Measurements from ENCODE around the gene MICAL2.
"Not testable (repeated sequence)": the region's sequence is repeated elsewhere in the genome, so short reads cannot be mapped to it uniquely, and the experiment has no call there.

The MICAL2 gene

GRCh38 chr11:12137005-12137690 is 26.8 kb downstream of the MICAL2 start:
- DNase-seq, result peak; percentile 72

GRCh38 chr11:12137938-12138731 is 27.7 kb downstream of the MICAL2 start:
- DNase-seq, result no peak

DNA sequence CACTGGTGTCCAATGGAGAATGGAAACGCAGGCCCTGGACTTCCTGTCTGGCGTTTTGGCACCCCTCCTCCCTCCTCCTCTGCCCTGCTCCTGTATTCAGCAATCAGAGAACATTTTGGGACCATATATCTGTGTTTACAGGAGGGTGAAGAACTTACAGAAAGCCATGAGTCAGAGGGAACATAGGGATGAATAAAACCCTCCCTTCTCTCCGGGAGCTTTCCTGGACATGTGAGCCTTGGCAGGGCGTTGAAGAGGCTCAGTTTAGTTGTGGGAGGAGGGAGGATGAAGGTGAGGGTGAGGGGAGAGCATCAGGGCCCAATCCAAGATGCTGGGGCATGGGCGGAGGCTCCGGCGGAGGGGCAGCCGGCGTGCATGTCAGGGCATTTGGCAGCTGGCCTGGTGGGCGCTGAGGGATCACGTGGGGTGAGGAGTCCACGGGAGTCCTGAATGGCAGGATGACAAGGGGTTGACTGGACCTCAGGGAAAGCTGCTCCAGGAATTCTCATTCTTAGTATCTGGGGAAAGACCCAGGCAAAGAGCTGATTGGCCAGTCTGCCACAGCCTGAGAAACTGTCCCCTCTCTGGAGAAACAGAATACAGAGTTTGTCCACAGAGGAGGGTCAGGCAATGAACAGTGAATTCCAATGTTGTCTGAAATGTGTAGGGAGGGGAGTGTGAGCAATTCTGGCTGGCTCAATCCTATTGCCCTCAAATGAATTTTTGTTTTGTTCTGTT is 28.9 kb downstream of the MICAL2 start:
- no peak for DNase-seq

- no peak for DNase-seq
Observed at GRCh38 chr11:12140186-12140793, 29.9 kb downstream of the MICAL2 start.

DNA sequence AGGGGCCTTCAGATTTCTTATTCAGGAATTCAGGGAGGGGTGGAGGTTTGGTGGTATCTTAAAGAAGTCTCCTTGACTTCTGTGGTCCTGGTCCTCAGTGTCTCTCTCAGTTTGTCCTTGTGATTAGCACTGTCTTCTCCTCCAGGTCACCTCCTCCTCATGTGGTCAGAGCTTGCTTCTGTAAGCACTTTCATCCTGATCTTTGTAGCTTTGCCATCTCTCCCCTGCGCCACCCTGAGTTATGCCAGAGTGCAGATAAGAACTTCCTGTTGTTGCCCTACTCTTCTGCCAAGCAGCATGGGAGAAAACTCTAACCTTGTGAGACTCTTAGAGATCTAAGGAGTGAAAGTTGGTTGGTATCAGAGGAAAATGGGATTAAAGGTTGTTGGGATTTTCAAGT is 30.9 kb downstream of the MICAL2 start:
- no peak for DNase-seq

DNA sequence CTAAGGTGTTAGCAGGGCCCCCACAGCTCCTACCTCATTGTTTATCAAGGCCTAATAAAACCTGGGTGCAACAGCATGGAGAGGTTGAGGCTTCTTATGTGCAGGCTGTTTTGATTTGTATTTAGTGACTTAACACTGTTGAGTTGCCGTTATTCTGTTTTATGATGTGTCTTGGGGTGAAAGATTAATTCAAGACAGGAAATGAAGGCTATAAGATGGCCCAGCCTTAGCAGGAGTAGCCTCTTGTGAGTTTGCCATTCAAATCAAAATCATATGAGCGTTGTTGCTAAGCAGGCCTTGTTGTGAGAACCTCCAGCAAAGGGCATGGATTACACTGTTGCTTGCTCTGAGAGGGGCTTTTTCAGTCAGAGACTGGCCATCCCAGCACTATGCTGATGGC is 31.8 kb downstream of the MICAL2 start:
- DNase-seq, result no peak

DNA sequence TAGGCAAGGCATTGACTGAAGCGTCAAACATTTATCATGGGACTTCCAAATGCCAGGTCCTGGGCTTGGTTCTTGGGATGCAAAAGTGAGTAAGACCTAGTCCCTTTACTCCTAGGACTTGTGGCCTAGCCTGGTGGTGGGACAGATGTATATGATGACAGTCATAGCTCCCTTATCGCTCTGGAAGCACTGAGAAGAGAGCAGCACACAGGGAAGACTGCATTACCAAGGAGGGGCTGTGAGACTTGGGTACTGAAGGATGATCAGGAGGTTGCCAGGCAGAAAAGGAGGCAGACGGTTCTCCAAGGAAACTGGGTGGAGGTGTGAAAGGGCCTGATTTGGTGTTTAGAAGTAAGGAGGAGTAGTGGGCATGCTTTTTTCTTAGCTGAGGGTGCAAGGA is 32.5 kb downstream of the MICAL2 start:
- DNase-seq, result no peak

- no peak for DNase-seq
Observed at GRCh38 chr11:12143461-12144258, 33.3 kb downstream of the MICAL2 start.

GRCh38 chr11:12144330-12145174 is 34.2 kb downstream of the MICAL2 start:
- no peak for DNase-seq

GRCh38 chr11:12146678-12147077 is 36.3 kb downstream of the MICAL2 start:
- not testable (repeated sequence) for DNase-seq

- DNase-seq, result no peak
Observed at GRCh38 chr11:12147827-12148226, 37.4 kb downstream of the MICAL2 start.

- DNase-seq, result no peak
Observed at GRCh38 chr11:12148466-12148865, 38.1 kb downstream of the MICAL2 start.

GRCh38 chr11:12148882-12149281 is 38.5 kb downstream of the MICAL2 start:
- no peak for DNase-seq

GRCh38 chr11:12149672-12150225 is 39.4 kb downstream of the MICAL2 start:
- no peak for DNase-seq

DNA sequence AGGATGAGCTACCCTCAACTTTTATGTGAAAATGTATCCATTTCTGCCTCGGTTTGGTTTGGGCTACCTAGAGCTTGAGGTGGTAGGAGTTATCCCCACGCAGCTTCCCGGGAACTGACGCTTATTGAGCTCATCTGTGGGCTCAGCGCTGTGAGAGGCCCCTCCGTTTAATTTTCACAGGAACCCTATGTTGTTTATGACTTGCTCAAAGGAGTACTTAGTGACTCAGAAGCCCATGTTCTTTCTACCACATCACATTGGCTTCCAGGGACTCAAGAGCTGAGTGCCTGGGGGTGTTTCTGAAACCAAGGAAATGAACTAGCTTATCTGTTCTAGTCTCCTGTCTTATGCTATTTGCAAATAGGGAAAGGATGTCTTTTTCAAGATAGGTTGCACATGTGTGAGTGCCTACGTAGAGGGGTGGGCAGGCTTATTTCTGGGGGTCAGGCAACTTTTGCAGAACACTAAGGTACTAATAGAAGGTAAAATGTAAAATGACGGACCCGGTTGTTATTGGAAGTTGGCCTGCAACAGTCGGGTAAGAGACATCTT is 40.5 kb downstream of the MICAL2 start:
- DNase-seq, result no peak

DNA sequence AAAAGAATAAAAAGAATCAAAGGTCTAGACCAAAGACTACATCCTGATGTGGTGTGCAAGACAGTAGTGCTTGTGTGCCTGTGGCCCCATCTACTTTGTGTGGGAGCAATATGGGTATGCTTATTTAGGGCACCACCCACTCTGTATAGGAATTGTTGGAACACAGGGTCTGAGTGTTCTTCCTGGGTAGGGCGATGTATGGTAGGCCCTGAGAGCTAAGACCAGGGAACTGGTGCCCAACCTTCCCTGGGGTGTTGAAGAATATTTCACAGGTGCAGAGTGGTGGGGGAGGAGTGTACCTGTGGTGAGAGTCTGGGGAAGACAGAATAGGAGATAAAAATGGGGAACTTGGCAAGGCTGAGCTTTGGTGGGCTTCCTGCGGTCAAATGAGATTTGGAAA is 41.9 kb downstream of the MICAL2 start:
- no peak for DNase-seq

DNA sequence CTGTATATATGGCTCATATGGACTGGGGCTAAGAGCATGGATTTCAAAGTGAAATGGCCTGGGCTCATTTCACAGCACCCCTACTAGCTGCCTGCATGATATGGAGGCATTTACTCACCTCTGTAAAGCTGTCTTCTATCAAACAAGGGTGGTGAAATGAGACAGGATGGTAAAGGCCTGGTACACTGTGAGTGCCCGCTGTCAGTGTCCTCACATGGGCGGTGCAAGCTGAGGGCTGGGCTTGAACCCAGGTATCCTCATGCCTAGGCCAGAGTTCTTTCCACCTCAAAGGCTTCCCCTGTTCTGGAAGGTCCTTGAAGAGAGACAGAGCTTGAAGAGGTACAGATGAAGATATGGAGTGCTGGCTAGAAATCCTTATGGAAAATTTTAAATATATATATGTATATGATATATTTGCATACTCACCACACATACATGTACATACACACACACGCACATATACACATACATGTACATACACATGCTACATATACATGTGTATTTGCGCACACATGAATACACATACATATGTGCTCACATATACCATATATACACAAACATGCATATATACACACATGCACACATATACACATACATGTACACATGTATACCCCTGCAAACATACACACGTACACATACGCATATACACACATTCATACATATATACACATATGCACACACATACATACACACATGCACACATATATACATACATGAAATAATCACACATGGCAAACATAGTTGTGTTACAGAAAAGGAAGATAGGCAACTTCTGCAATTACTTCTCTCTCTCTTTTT is 44.7 kb downstream of the MICAL2 start:
- no peak for DNase-seq

GRCh38 chr11:12155696-12156095 is 45.3 kb downstream of the MICAL2 start:
- no peak for DNase-seq

GRCh38 chr11:12156301-12157140 is 46.1 kb downstream of the MICAL2 start:
- DNase-seq, result no peak

Data from NCI-H1694 (cell line).